ENCODE data around the gene ENO1.
"Not testable (repeated sequence)": the region's sequence is repeated elsewhere in the genome, so short reads cannot be mapped to it uniquely, and the experiment has no call there.

Gene ENO1

DNA sequence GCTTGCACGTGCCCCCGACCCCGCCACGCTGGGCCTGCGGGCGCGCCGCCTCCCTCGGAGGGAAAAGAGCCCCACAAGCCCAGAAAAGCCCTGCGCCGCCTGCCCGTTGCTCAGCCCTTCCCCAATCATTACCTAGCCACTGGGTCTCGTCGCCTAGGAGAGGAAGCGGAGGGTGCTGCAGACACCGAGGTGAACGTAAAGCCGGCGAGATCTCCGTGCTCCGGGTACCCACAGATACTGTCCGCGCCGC lies at the start of gene ENO1:
Gene ENO1, minus strand, starts transcription at position 239 of the 250 bp plus-strand sequence. CDS start 3,778 bp downstream, outside the sequence.
- DNase-seq (ENCODE audit: low spot score), result no peak

DNA sequence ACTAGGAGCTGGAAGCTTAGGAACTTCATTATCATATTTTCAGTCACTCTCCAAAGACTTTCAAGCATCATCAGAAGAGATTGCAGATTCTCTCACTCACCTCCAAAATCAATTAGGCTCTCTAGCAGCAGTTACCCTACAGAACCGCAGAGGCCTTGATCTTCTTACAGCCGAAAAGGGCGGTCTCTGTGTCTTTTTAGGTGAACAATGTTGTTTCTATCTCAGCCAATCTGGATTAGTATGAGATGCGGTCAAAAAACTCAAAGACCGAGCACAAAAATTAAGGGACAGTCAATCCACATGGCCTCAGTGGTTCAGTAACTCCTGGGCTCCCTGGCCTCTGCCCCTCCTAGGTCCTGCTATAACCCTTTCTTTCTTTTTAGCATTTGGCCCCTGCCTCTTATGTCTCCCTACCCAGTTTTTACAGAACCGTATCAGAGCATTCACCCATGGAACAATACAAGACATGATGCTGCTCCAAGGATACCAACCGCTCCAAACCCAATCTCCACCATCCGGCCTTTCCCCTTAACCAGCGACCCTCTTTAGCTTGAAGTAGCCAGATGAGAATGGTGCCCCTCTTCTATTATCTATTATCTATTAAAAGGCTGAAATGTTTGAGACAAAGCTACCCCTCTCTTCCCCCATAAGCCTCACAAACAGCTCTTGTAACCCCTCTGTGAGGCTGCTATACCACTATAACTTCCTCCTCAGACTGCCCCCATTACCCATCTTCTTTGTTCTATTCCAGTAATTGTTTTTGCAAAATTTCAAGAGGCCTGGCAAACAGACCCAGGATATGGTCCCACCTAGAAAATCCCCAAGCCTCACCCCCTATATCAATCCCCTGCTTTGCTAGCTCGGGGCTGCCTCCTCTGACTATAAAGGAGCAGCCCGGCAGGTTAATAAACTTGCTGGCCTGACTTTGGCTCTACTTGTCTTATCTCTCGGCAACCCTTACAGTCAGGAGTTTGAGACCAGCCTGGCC lies 48.5 kb upstream of the ENO1 start:
- no peak for DNase-seq (ENCODE audit: low spot score)

GRCh38 chr1:8925960-8926359 lies 47.5 kb upstream of the ENO1 start:
- DNase-seq (ENCODE audit: low spot score), result no peak

GRCh38 chr1:8925406-8925805 lies 46.9 kb upstream of the ENO1 start:
- no peak for DNase-seq (ENCODE audit: low spot score)

DNA sequence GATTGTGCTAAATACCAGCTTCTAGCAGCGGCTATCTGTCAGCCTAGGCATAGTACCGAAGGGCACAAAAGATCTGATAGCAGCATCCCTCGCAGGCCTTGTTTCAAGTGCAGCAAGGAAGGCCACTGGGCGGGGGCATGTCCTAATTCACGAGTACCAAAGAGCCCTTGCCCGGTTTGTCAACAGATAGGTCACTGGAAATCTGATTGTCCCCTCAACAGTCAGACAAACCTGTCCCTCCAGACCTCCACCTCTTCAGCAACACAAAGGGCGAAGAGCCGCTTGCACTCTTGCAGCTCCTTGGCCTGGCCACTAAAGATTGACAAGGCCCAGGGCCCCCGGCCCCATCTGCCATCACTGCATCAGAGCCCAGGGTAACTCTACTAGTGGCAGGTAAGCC lies 44.5 kb upstream of the ENO1 start:
- DNase-seq (ENCODE audit: low spot score), result no peak

GRCh38 chr1:8917536-8917935 lies 39.0 kb upstream of the ENO1 start:
- not testable (repeated sequence) for DNase-seq (ENCODE audit: low spot score)

- no peak for DNase-seq (ENCODE audit: low spot score)
These were observed 37.0 kb upstream of the ENO1 start for GRCh38 chr1:8915446-8915845.

- DNase-seq (ENCODE audit: low spot score), result no peak
These were observed 36.0 kb upstream of the ENO1 start for GRCh38 chr1:8914466-8914865.

DNA sequence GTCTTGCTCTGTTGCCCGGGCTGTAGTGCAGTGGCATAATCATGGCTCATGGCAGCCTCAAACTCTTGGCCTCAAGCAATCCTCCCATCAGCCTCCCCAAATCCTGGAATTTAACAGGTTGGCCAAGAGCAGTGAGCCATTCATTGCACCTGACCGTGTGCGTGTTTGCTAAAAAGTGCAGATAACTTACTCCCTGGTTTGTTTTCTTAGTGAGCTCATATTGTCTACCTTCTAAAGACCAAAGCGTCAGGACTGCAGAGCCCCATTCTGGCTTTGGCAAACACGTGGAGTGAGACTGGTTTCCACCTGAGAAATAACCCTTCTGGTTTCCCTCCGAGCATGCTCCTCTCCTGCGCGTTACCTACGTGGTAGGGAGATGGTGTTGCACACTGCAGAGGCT lies 35.0 kb upstream of the ENO1 start:
- DNase-seq (ENCODE audit: low spot score), result no peak

DNA sequence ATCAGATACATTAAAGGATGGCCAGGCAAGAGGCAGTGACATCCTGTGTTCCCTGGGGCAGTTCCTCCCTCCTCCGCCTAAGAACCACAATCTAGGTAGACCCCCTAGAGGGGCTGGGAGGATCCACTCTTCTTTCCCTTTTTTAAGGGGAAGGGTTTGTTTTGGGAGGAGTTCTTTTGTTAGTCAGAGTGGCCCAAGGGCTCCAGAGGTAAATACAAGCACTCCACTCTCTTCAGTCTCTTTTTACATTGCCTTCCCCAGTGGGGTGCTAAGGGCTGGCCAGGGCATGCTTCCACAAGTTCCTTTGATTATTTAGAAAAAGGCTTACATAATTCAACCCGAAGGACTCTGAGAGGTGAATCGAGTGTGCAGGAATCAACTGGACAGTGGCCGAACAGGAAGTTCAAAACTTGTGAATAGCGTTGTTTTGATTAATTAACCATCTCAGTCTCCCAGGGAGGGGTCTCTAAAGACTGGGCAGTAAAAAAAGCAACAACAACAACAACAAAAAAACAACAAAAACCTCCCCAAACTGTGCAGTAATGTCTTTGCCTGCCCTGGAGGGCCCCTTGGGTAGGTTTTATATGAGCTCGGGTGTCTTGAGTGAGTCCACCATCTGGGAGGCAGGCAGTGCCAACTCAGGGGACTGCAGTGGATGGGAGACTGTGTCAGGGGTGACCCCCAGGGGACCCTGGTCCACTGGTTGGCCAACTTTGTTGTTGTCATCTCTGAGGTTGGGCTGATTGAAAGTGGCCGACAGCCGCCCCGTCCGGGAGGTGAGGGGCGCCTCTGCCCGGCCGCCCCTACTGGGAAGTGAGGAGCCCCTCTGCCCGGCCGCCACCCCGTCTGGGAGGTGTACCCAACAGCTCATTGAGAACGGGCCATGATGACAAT lies 33.2 kb upstream of the ENO1 start:
- DNase-seq (ENCODE audit: low spot score), result no peak

- DNase-seq (ENCODE audit: low spot score), result no peak
These were observed 32.4 kb upstream of the ENO1 start for GRCh38 chr1:8910914-8911313.

GRCh38 chr1:8910331-8910730 lies 31.8 kb upstream of the ENO1 start:
- no peak for DNase-seq (ENCODE audit: low spot score)

DNA sequence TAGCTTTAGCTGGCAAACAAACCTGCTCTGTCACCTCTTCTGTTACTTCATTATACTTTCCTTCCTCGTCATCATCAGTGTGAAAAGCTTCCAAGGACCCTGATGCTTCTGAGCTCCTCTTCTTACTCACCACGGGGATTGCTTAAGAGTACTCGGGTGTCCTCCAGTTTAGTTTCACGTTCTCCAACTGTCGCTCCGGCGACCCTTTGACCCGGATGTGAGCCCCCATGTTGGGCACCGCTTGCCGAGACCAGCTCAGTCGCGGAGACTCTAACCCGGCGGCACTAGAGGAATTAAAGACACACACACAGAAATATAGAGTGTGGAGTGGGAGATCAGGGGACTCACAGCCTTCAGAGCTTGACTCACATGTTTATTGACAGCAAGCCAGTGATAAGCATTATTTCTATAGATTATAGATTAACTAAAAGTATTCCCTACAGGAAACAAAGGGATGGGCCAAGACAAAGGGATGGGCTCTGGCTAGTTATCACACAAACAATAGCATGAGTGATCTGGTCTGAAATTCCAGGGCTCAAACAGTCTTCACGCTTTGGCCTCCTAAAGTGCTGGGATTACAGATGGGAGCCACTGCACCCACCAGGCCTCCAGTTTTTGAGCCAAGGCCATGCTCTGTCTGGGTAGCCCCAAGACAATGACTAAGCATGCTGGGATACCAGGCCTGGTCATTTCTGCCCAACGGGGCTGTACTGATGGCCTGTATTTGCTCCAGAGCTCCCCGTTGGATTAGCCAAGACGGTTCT lies 30.1 kb upstream of the ENO1 start:
- DNase-seq (ENCODE audit: low spot score), result no peak

DNA sequence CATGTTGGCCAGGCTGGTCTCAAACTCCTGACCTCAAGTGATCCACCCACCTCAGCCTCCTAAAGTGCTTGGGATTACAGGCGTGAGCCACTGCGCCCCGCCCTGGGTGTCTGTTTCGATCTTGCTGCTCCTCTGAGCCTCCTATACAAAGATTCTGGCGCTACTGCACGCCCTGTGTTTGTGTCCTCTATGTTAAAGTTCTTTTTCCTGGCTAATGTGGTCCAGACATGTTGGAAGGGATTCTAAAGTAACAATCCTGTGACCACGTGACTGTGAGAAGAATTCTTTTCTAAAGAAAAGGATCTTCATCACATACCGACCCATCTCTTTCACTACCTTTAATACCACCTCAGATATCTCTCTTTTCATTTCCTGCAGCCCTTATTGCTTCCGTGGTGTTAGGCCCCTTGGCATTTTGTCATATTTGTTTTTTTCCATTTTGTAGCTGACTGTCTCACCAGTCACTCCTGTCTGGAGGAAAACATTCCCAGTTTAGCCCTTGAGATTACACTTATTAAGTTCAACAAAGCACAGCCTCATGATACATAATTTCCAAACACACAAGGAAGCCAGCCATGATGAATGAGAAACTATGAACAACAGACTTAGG lies 27.2 kb upstream of the ENO1 start:
- DNase-seq (ENCODE audit: low spot score), result no peak

DNA sequence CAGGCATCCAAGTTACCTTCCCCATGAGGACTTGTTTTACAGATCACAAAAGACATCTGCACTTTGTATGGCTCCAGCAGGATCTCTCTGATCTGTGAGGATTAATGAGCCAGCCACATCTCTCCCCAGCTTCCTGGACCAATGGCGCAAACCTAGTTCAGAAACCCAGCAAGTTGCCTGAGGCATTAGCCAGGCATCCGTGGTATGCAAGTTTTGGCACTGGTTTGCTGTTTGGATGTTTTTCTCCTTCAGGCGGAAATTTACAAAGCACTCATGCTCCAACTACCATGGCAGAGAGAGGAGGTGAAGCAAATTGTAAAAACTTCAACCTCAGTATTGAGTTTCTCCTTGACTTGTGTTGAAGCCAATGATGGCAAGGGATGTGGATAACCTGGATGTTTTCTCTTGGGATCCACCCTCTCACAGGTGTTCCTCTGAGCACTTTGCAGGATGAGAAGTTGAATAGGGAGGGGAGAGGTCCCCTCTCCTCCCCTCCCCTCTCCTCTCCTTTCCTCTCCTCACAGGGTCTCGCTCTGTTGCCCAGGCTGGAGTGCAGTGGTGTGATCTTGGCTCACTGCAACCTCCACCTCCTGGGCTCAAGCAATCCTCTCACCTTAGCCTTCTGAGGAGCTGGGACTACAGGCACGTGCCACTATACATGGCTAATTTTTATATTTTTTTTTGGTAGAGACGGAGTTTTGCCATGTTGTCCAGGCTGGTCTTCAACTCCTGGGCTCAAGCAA lies 25.6 kb upstream of the ENO1 start:
- no peak for DNase-seq (ENCODE audit: low spot score)

DNA sequence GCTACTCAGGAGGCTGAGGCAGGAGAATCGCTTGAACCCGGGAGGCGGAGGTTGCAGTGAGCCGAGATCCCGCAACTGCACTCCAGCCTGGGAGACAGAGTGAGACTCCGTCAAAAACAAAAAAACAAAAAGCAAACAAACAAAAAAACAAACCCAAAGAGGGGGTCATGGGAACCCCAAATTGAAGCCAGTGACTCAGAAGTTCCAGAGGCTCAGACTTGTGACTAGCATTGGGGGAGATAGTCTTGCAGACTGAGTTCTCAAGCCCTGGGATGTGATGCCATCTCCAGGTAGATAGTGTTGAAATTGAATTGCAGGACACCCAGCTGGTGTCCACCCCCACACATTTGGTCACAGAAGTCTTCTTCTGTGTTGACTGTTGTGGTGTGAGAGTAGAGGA lies 24.9 kb upstream of the ENO1 start:
- DNase-seq (ENCODE audit: low spot score), result no peak

DNA sequence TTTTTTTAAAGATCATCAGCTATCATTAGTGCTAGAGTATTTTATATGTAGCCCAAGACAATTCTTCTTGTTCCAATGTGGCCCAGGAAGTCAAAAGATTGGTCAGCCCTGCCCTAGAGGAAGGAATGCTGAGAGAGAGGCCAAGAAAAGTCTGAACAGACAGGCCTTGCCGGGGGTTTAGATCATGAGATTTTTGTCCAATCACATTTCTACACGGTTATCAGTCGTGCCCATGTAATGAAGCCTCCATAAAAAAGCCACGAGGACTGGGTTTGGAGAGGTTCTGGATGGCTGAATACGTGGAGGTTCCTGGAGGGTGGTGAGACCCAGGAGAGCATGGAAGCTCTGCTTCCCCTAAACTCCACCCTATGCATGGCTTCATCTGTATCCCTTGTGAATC lies 24.3 kb upstream of the ENO1 start:
- no peak for DNase-seq (ENCODE audit: low spot score)

DNA sequence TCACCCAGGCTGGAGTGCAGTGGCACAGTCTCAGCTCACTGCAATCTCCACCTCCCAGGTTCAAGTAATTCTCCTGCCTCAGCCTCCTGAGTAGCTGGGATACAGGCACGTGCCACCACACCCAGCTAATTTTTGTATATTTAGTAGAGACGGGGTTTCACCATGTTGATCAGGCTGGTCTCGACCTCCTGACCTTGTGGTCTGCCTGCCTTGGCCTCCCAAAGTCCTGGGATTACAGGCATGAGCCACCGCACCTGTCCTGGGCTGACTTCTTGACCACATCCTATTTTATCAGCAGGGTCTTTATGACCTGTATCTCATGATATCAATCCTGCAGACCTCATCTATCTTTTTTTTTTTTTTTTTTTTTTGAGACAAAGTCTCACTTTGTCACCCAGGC lies 22.2 kb upstream of the ENO1 start:
- DNase-seq (ENCODE audit: low spot score), result not testable (repeated sequence)

DNA sequence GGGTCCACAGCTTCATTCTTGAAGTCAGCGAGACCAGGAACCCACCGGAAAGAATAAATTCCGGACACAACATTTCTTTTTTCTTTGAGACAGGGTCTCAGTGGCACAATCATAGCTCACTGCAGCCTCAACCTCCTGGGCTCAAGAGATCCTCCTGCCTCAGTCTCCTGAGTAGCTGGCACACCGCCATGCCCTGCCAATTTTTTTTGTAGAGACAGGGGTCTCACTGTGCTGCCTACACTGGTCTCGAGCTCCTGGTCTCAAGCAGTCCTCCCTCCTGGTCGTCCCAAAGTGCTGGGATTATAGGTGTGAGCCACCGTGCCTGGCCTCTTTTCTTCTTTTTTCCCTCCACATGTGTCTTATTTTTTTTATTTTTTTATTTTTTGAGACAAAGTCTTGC lies 20.6 kb upstream of the ENO1 start:
- DNase-seq (ENCODE audit: low spot score), result no peak

- DNase-seq (ENCODE audit: low spot score), result not testable (repeated sequence)
These were observed 19.9 kb upstream of the ENO1 start for GRCh38 chr1:8898418-8898817.

DNA sequence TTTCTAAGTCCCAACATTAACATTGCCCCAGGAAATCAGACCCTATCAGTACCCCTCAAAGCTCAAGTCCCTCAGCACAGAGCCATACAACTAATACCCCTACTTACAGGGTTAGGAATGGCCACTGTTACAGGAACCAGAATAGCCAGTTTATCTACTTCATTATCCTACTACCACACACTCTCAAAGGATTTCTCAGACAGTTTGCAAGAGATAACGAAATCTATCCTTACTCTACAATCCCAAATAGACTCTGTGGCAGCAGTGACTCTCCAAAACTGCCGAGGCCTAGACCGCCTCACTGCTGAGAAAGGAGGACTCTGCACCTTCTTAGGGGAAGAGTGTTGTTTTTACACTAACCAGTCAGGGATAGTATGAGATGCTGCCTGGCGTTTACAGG lies 19.0 kb upstream of the ENO1 start:
- not testable (repeated sequence) for DNase-seq (ENCODE audit: low spot score)
